PC-9 (cell line): ENCODE results near the gene KLHDC4. TPM values are rescaled to one million over a fixed set of nuclear protein-coding genes. Genes with fewer than 3 reads are reported as not detected.

Experiments
- BruUV-seq: library from RNA; stranded (reverse); fragments of 400-500 nt; replicated peaks from 2 replicates; lab custom pipeline; 2021; lab: Mats Ljungman, UMichigan
- CTCF ChIA-PET: fragments of 300-600 bp; sonication (Branson Sonifier 250); formaldehyde crosslinking; loops from one replicate; lab custom pipeline; 2022; ENCODE audit warnings: antibody characterized with exemption; lab: Charles Lee
- POLR2A ChIA-PET: fragments of 300-600 bp; sonication (Branson Sonifier 250); formaldehyde crosslinking; loops from one replicate; lab custom pipeline; 2022; ENCODE audit warnings: antibody characterized with exemption; ENCODE audit not compliant: unreplicated experiment; lab: Charles Lee
- DNase-seq, 2 experiments: peaks; one replicate each; pipeline versions ENCODE4 v3.0.0 to v3.0.0-alpha.2; 2015 to 2022; ENCODE audit warnings: mixed read lengths in 1 of 2
- H2AFZ ChIP-seq: fragments of 200-600 bp; sonication (generic); 2 replicates; pipeline ENCODE4 v1.8.1; 2017; ENCODE audit warnings: antibody characterized with exemption
- H3F3A ChIP-seq: fragments of 200-600 bp; sonication (generic); 2 replicates; pipeline ENCODE4 v1.8.1; 2017; ENCODE audit warnings: antibody characterized with exemption, mild to moderate bottlenecking, low read depth; ENCODE audit not compliant: insufficient read depth
- H3K27ac ChIP-seq: fragments of 200-600 bp; sonication (generic); 2 replicates; pipeline ENCODE4 v1.6.1; 2016; ENCODE audit warnings: mixed run types
- H3K27me3 ChIP-seq: fragments of 200-600 bp; sonication (generic); 2 replicates; pipeline ENCODE4 v1.6.1; 2016; ENCODE audit warnings: low read depth, mixed run types; ENCODE audit not compliant: insufficient read depth
- H3K36me3 ChIP-seq: fragments of 200-600 bp; sonication (generic); 2 replicates; pipeline ENCODE4 v1.6.1; 2016; ENCODE audit warnings: low read depth, mixed run types
- H3K4me1 ChIP-seq: fragments of 200-600 bp; sonication (generic); replicated peaks from 2 replicates; pipeline ENCODE4 v1.6.1; 2016; ENCODE audit warnings: mixed run types; ENCODE audit not compliant: insufficient read depth
- H3K4me2 ChIP-seq: fragments of 200-600 bp; sonication (generic); 2 replicates; pipeline ENCODE4 v1.6.1; 2017; ENCODE audit warnings: mixed run types
- H3K4me3 ChIP-seq: fragments of 200-600 bp; sonication (generic); 2 replicates; pipeline ENCODE4 v1.6.1; 2016; ENCODE audit warnings: mixed run types
- H3K79me2 ChIP-seq: fragments of 200-600 bp; sonication (generic); 2 replicates; pipeline ENCODE4 v1.6.1; 2017; ENCODE audit warnings: low read depth, mixed run types
- H3K9me2 ChIP-seq: fragments of 200-600 bp; sonication (generic); 2 replicates; pipeline ENCODE4 v1.8.1; 2017; ENCODE audit warnings: mild to moderate bottlenecking; ENCODE audit not compliant: insufficient read depth
- H3K9me3 ChIP-seq: fragments of 200-600 bp; sonication (generic); 2 replicates; pipeline ENCODE4 v1.8.1; 2016; ENCODE audit warnings: low read depth; ENCODE audit not compliant: insufficient read depth
- H4K20me1 ChIP-seq: fragments of 200-600 bp; sonication (generic); 2 replicates; pipeline ENCODE4 v1.8.1; 2017; ENCODE audit not compliant: insufficient read depth
- EZH2 ChIP-seq: fragments of 200-600 bp; sonication (generic); IDR thresholded peaks from 2 replicates; pipeline ENCODE4 v1.8.0; 2017; ENCODE audit warnings: antibody characterized with exemption, low read depth
- intact Hi-C: fragments of 100-400 bp; cut with micrococcal nuclease; formaldehyde crosslinking; loops from one replicate; pipeline ENCODE4 v1.10.0; 2022; ENCODE audit not compliant: unreplicated experiment
- total RNA-seq: library from RNA; stranded (reverse); gene quantifications from 2 replicates; pipeline ENCODE4 v1.2.3, GENCODE V29; 2021
- TF ChIP-seq, protein P1 (sequence below): fragments of 200-600 bp; sonication (generic); conservative IDR thresholded peaks from 2 replicates; pipeline ENCODE4 v1.6.1; 2017; ENCODE audit warnings: mixed run types, antibody characterized with exemption, mild to moderate bottlenecking, moderate library complexity

KLHDC4 gene
- total RNA-seq, 1 experiment from 2014 or later: 66.5 TPM

DNA sequence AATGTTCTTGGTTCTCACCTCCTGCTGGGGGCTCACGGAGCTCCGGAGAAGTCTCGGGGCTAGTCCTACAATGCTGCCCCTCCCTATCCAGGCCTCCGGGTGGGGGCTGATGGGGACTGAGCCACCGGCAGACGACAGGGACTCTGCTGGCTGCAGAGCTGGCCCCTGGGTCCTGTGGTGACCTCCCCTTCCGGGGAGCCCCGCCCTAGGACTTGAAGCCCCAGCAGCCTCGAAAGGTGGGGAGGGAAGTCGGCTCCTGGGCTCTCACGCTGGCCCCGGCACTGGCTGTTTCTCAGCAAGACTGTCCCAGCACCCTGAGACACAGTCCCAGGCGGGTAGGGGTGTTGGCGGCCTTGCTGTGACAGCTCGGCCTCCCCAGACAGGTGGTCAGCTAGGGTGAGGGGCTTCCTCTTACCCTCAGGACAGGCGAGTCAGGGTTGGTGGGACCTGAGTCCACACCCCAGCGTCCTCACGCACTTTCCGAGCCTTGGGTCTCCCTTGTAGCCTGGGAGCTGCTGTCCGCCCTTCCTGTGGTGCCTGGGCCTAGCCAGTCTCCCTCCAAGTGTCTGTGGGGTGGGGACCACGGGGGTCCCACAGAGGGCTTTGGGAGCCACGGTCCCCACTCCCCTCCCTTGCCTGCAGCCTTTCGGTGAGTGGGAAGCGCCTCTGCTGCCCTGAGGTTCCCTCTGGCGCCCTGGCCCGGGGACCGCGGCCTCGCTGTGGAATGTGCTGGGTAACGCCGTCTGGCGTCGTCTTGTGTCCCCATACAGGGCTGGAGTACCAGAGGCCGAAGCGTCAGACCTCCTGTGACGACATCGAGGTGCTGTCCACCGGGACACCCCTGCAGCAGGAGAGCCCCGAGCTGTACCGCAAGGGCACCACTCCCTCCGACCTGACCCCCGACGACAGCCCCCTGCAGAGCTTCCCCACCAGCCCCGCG is 76.6 kb downstream of the KLHDC4 start:
- H3K27me3 ChIP-seq: peaks cover 58% of the 10 kb centered on the region
- no peaks in the 10 kb centered on the region for H3K79me2 ChIP-seq
- H3F3A ChIP-seq: no peaks in the 10 kb centered on the region
- CTCF ChIA-PET: no interaction called here
- POLR2A ChIA-PET: no interaction called here
- H3K9me2 ChIP-seq: no peaks in the 10 kb centered on the region
- H3K4me3 ChIP-seq: no peak overlapping the region
- no TSS peak for BruUV-seq
- H3K9me3 ChIP-seq: no peaks in the 10 kb centered on the region
- no peaks in the 10 kb centered on the region for H3K4me1 ChIP-seq
- TF ChIP-seq, protein P1, sequence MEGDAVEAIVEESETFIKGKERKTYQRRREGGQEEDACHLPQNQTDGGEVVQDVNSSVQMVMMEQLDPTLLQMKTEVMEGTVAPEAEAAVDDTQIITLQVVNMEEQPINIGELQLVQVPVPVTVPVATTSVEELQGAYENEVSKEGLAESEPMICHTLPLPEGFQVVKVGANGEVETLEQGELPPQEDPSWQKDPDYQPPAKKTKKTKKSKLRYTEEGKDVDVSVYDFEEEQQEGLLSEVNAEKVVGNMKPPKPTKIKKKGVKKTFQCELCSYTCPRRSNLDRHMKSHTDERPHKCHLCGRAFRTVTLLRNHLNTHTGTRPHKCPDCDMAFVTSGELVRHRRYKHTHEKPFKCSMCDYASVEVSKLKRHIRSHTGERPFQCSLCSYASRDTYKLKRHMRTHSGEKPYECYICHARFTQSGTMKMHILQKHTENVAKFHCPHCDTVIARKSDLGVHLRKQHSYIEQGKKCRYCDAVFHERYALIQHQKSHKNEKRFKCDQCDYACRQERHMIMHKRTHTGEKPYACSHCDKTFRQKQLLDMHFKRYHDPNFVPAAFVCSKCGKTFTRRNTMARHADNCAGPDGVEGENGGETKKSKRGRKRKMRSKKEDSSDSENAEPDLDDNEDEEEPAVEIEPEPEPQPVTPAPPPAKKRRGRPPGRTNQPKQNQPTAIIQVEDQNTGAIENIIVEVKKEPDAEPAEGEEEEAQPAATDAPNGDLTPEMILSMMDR: no peak
- no peak for TF ChIP-seq EZH2
- no peaks in the 10 kb centered on the region for H3K36me3 ChIP-seq
- H4K20me1 ChIP-seq: peaks cover 21% of the 10 kb centered on the region; the same call in 1 of the 2 replicates
- intact Hi-C loops: no loop called here
- H3K4me2 ChIP-seq: no peak overlapping the region
- DNase-seq: no peak
- no peak overlapping the region for H2AFZ ChIP-seq
- H3K27ac ChIP-seq: no peak overlapping the region

DNA sequence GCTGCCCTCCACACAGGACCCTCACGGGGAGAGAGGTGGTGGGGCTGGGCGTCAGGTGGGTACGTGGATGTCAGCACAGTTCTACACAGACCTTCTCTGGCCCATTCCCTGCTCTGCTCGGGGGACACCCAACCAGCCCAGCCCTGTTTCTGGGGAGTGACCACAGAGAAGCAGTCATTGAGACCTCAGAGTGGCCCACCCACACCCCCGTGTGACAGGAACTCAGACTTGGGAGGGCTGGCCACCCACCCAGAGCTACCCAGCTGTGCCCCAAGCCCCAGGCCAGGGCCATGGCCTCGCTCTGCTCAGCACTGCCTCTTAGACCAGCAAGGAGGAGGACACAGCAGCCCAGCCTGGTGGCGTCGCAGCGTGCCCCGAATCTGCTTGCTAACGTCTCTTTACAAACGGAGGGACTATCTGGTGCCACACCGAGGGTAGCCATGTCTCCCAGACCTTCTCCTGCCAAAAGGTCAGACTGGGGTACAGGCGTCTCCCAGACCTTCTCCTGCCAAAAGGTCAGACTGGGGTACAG is 77.7 kb downstream of the KLHDC4 start:
- POLR2A ChIA-PET: no interaction called here

DNA sequence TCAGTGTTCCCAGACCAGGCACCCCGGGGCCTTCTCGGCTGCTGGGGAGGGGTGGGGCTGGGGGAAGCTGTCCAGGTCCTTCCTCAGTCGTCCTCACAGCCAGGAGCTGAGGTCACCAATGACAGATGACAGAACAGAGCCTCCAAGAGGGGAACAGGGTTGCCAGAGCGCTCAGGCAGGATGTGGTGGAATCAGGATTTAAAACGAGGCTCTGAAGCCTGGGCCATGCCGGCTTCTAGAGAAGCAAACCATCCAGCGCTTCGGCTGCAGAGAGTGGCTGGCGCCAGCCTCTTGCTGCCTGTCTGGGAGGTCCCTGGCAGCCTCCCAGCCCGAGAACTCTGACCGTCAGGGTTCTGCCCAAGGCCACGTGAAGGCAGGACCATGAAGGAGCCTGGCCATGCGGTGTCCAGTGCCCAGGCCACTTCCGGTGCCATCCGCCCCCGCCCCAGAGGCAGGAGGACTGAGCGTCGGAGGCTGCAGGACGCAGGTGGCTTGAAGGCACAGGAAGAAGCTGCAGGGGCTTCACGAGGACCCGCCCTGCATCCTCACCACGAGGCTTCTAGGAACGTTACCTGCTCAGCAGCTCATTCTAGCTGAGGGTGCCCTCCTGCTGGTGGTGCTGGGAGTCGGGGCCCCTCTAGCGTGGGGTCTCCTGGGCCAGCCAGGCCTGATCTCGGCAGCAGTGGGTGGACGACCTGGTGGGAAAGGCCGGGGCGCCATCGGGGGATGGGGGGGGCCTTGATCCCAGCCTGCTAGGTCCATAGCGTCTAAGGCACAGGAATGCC is 78.5 kb downstream of the KLHDC4 start:
- Histone ChIP-seq H3K4me1 (no peaks in the 10 kb centered on the region), H4K20me1 (peaks cover 13% of the 10 kb centered on the region; the same call in 1 of the 2 replicates), H3K9me2 (no peaks in the 10 kb centered on the region), H3K27ac (no peak overlapping the region), H2AFZ (no peak overlapping the region), H3F3A (no peaks in the 10 kb centered on the region), H3K79me2 (no peaks in the 10 kb centered on the region), H3K9me3 (no peaks in the 10 kb centered on the region), H3K27me3 (peaks cover 66% of the 10 kb centered on the region), H3K4me3 (no peak overlapping the region), H3K36me3 (no peaks in the 10 kb centered on the region), H3K4me2 (no peak overlapping the region)
- TF ChIP-seq EZH2: no peak
- TF ChIP-seq, protein P1: no peak
- ChIA-PET POLR2A (no interaction called here), CTCF (interaction anchor here (0.9 kb wide), 1 partner anchor 427 kb away, joined by 3 read pairs; no protein-coding TSS in a partner anchor)
- intact Hi-C loops: no loop called here
- no peak for DNase-seq
- no TSS peak for BruUV-seq

More for the DNA sequence above, 77.7 kb downstream of the KLHDC4 start:
- TF ChIP-seq EZH2: no peak
- TF ChIP-seq, protein P1: no peak
- intact Hi-C loops: no loop called here
- no TSS peak for BruUV-seq
- Histone ChIP-seq H3K9me2 (no peaks in the 10 kb centered on the region), H3K4me2 (no peak overlapping the region), H3K27ac (no peak overlapping the region), H4K20me1 (peaks cover 21% of the 10 kb centered on the region; the same call in 1 of the 2 replicates), H3F3A (no peaks in the 10 kb centered on the region), H3K9me3 (no peaks in the 10 kb centered on the region), H3K4me3 (no peak overlapping the region), H3K4me1 (no peaks in the 10 kb centered on the region), H3K36me3 (no peaks in the 10 kb centered on the region), H3K27me3 (peaks cover 60% of the 10 kb centered on the region), H2AFZ (no peak overlapping the region), H3K79me2 (no peaks in the 10 kb centered on the region)
- CTCF ChIA-PET: no interaction called here
- no peak for DNase-seq
